Vagina (tissue), 2 donors: ENCODE results near the gene APH1A. TPM values are rescaled to one million over a fixed set of nuclear protein-coding genes. Genes with fewer than 3 reads are reported as not detected.
A peak's percentile ranks its signal among the peaks of the same experiment; 100 is the strongest.
"Not testable (repeated sequence)": the region's sequence is repeated elsewhere in the genome, so short reads cannot be mapped to it uniquely, and the experiment has no call there.

Source experiments
- DNase-seq, 2 donors: peaks; one replicate each; pipeline ENCODE4 v3.0.0-alpha.2; 2017; ENCODE audit errors: extremely low spot score in 2 of 2
- H3K27ac ChIP-seq: fragments of 200-600 bp; sonication (generic); one replicate; pipeline ENCODE4 v1.5.1; 2019
- H3K27me3 ChIP-seq: fragments of 200-600 bp; sonication (generic); one replicate; pipeline ENCODE4 v1.5.1; 2019
- H3K36me3 ChIP-seq, 2 donors: fragments of 200-600 bp; sonication (generic); one replicate each; pipeline ENCODE4 v1.5.1; 2017 to 2019
- H3K4me1 ChIP-seq: fragments of 200-600 bp; sonication (generic); one replicate; pipeline ENCODE4 v1.5.1; 2019
- H3K4me3 ChIP-seq, 2 donors: fragments of 200-600 bp; sonication (generic); 1 replicate in 1 of 2; 2 replicates in 1 of 2; pipeline ENCODE4 v1.5.1; 2016 to 2019
- H3K9me3 ChIP-seq: fragments of 200-600 bp; sonication (generic); one replicate; pipeline ENCODE4 v1.5.1; 2019
- POLR2A ChIP-seq, 2 donors: fragments of 450-650 bp; IDR thresholded peaks; one replicate each; pipeline ENCODE4 v1.6.1; 2017; ENCODE audit warnings: antibody characterized with exemption in 2 of 2, mild to moderate bottlenecking in 2 of 2, moderate library complexity in 2 of 2
- POLR2AphosphoS5 ChIP-seq, 2 donors: sonication (generic); formaldehyde crosslinking; IDR thresholded peaks; one replicate each; pipeline ENCODE4 v1.9.0; 2017; ENCODE audit warnings: antibody characterized with exemption in 2 of 2, mild to moderate bottlenecking in 2 of 2, low read depth in 1 of 2; ENCODE audit not compliant: insufficient read depth in 1 of 2
- intact Hi-C: fragments of 100-400 bp; cut with DNase I; formaldehyde crosslinking; loops from one replicate; pipeline ENCODE4 v1.15.1; 2023
- total RNA-seq: library from RNA; depleted of rRNA; stranded (reverse); fragments of >200 nt; gene quantifications from one replicate; pipeline ENCODE4 v1.2.3, GENCODE V29; 2016
- TF ChIP-seq, protein P1 (sequence below), 3 experiments: fragments of 450-650 bp in 2 of 3; fragments of 200-600 bp in 1 of 3; sonication (generic) in 1 of 3; IDR thresholded peaks; one replicate each; pipeline ENCODE4 v1.5.1; 2017 to 2019; ENCODE audit warnings: antibody characterized with exemption in 3 of 3, mild to moderate bottlenecking in 2 of 3, moderate library complexity in 2 of 3

The APH1A gene
- total RNA-seq, 1 donor from 2014 or later: 52.8 TPM

- TF ChIP-seq POLR2A (IDR thresholded peaks at IDR 0.05): no peak
- no peak for TF ChIP-seq POLR2AphosphoS5 (IDR thresholded peaks at IDR 0.05; ENCODE audit: insufficient read depth in 1 of 2, low read depth in 1 of 2)
- TF ChIP-seq, protein P1, sequence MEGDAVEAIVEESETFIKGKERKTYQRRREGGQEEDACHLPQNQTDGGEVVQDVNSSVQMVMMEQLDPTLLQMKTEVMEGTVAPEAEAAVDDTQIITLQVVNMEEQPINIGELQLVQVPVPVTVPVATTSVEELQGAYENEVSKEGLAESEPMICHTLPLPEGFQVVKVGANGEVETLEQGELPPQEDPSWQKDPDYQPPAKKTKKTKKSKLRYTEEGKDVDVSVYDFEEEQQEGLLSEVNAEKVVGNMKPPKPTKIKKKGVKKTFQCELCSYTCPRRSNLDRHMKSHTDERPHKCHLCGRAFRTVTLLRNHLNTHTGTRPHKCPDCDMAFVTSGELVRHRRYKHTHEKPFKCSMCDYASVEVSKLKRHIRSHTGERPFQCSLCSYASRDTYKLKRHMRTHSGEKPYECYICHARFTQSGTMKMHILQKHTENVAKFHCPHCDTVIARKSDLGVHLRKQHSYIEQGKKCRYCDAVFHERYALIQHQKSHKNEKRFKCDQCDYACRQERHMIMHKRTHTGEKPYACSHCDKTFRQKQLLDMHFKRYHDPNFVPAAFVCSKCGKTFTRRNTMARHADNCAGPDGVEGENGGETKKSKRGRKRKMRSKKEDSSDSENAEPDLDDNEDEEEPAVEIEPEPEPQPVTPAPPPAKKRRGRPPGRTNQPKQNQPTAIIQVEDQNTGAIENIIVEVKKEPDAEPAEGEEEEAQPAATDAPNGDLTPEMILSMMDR (IDR thresholded peaks at IDR 0.05): no peak
- Histone ChIP-seq H3K27ac (no peak overlapping the region), H3K27me3 (no peaks in the 10 kb centered on the region), H3K4me3 (peak overlapping the region; percentile 12 to 37), H3K36me3 (no peaks in the 10 kb centered on the region), H3K4me1 (peaks cover 23% of the 10 kb centered on the region), H3K9me3 (no peaks in the 10 kb centered on the region)
- intact Hi-C loops: no loop called here
- no peak for DNase-seq
These were observed 12.6 kb downstream of the APH1A start for GRCh38 chr1:150256198-150256553.

GRCh38 chr1:150249936-150250335 is 18.9 kb downstream of the APH1A start:
- no peaks in the 10 kb centered on the region for H3K4me1 ChIP-seq
- H3K9me3 ChIP-seq: no peaks in the 10 kb centered on the region
- no peaks in the 10 kb centered on the region for H3K27me3 ChIP-seq
- H3K36me3 ChIP-seq: no peaks in the 10 kb centered on the region
- H3K27ac ChIP-seq: no peak overlapping the region
- intact Hi-C loops: no loop called here
- DNase-seq: no peak
- H3K4me3 ChIP-seq: no peak overlapping the region
- TF ChIP-seq, protein P1 (IDR thresholded peaks at IDR 0.05): no peak
- no peak for TF ChIP-seq POLR2AphosphoS5 (IDR thresholded peaks at IDR 0.05; ENCODE audit: insufficient read depth in 1 of 2, low read depth in 1 of 2)

DNA sequence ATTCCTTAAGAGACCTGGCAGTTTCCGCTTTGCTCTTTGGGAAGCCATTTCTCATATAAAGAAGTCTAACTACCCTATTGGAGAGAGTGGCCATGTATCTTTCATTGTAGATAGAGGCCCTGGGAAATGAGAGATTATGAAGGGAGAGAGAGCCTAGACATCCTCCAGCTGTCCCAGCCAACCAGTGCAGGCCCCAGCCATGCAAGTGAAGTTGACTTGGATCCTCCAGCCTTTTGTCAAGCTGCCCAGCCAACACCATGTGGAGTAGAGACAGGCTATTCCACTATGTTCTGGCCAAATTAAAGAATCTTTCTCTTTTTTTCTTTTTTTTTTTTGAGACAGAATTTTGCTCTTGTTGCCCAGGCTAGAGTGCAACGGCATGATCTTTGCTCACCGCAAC is 25.8 kb downstream of the APH1A start:
- Histone ChIP-seq H3K36me3 (no peaks in the 10 kb centered on the region), H3K9me3 (no peaks in the 10 kb centered on the region), H3K27me3 (no peaks in the 10 kb centered on the region), H3K27ac (no peak overlapping the region), H3K4me1 (no peaks in the 10 kb centered on the region), H3K4me3 (no peak overlapping the region)
- DNase-seq: no peak
- TF ChIP-seq POLR2AphosphoS5 (IDR thresholded peaks at IDR 0.05; ENCODE audit: insufficient read depth in 1 of 2, low read depth in 1 of 2): no peak
- TF ChIP-seq, protein P1 (IDR thresholded peaks at IDR 0.05): no peak
- no peak for TF ChIP-seq POLR2A (IDR thresholded peaks at IDR 0.05)
- intact Hi-C loops: no loop called here

GRCh38 chr1:150237746-150238145 is 31.1 kb downstream of the APH1A start:
- no peak overlapping the region for H3K27ac ChIP-seq
- H3K4me3 ChIP-seq: no peak overlapping the region
- no peaks in the 10 kb centered on the region for H3K9me3 ChIP-seq
- peaks cover 18% of the 10 kb centered on the region for H3K4me1 ChIP-seq
- intact Hi-C loops: no loop called here
- H3K27me3 ChIP-seq: no peaks in the 10 kb centered on the region
- TF ChIP-seq, protein P1 (IDR thresholded peaks at IDR 0.05): no peak
- TF ChIP-seq POLR2AphosphoS5 (IDR thresholded peaks at IDR 0.05; ENCODE audit: insufficient read depth in 1 of 2, low read depth in 1 of 2): no peak
- no peak for TF ChIP-seq POLR2A (IDR thresholded peaks at IDR 0.05)
- DNase-seq: no peak
- H3K36me3 ChIP-seq: no peaks in the 10 kb centered on the region

DNA sequence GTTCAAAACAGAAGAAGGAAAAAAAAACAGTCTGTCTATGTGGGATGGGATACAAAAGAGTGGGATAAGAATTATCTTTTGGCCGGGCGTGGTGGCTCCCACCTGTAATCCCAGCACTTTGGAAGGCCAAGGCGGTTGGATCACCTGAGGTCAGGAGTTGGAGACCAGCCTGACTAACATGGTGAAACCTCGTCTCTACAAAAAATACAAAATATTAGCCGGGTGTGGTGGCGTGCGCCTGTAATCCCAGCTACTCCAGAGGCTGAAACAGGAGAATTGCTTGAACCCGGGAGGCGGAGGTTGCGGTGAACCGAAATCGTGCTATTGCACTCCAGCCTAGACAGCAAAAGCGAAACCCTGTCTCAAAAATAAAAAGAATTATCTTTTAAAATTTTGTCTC is 31.6 kb downstream of the APH1A start:
- H3K4me3 ChIP-seq, H3K9me3 ChIP-seq, H3K27me3 ChIP-seq, DNase-seq, intact Hi-C loops, H3K36me3 ChIP-seq, H3K27ac ChIP-seq: not testable (repeated sequence)
- peaks cover 18% of the 10 kb centered on the region for H3K4me1 ChIP-seq

DNA sequence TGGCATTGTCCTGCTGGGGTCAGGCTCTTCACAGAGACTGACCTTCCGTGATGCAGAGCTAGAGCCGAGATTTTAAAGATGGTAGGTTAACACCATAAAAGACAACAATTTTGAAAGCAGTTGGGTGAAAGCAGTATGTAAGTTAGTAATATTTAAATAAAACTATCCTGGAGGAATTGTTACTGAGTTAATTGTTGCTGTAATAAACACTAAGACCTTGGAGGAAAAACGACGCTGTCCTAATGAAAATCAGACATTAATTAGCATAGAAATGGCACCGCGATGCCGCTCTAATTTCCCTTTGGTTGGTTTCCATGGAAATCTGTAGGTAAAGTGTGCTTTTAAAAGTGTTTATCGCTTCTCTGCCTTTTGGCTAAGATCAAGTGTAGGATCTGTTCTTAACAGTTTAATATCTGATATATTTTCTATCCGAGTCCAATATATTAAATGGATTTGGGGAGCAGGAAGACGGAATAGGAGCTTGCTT is 32.2 kb downstream of the APH1A start:
- DNase-seq: no peak
- peak overlapping the region; percentile 99 for H3K27ac ChIP-seq
- intact Hi-C loops: no loop called here

More for the DNA sequence above, 32.2 kb downstream of the APH1A start:
- no peaks in the 10 kb centered on the region for H3K27me3 ChIP-seq
- TF ChIP-seq, protein P1 (IDR thresholded peaks at IDR 0.05): no peak
- no peak for TF ChIP-seq POLR2AphosphoS5 (IDR thresholded peaks at IDR 0.05; ENCODE audit: insufficient read depth in 1 of 2, low read depth in 1 of 2)
- no peak for TF ChIP-seq POLR2A (IDR thresholded peaks at IDR 0.05)
- peaks cover 18% of the 10 kb centered on the region for H3K4me1 ChIP-seq
- H3K4me3 ChIP-seq: peak overlapping the region; percentile 71 to 93
- no peaks in the 10 kb centered on the region for H3K36me3 ChIP-seq
- no peaks in the 10 kb centered on the region for H3K9me3 ChIP-seq
